Osteoblast (primary cell): ENCODE measurements around the gene PARP15. TPM values are rescaled to one million over a fixed set of nuclear protein-coding genes. Genes with fewer than 3 reads are reported as not detected.
A peak's percentile ranks its signal among the peaks of the same experiment; 100 is the strongest.
"Not testable (repeated sequence)": the region's sequence is repeated elsewhere in the genome, so short reads cannot be mapped to it uniquely, and the experiment has no call there.

Experiments used
- DNase-seq: peaks from one replicate; pipeline ENCODE4 v3.0.0; 2011; ENCODE audit warnings: low spot score, mixed read lengths; ENCODE audit not compliant: insufficient read length; ENCODE audit errors: missing footprints
- H2AFZ ChIP-seq: 2 replicates; pipeline ENCODE4 v1.6.0; 2011; ENCODE audit warnings: mild to moderate bottlenecking, low read length
- H3K27ac ChIP-seq: 2 replicates; pipeline ENCODE4 v1.5.1; 2011; ENCODE audit warnings: mild to moderate bottlenecking, low read depth, low read length, moderate library complexity
- H3K27me3 ChIP-seq: 2 replicates; pipeline ENCODE4 v1.6.0; 2012; ENCODE audit warnings: mild to moderate bottlenecking, control low read depth, inconsistent platforms, low read length, moderate library complexity; ENCODE audit not compliant: insufficient read depth
- H3K36me3 ChIP-seq: 2 replicates; pipeline ENCODE4 v1.5.1; 2011; ENCODE audit warnings: mild to moderate bottlenecking, low read length, control low read depth, moderate library complexity; ENCODE audit not compliant: insufficient read depth
- H3K4me1 ChIP-seq: 2 replicates; pipeline ENCODE4 v1.5.1; 2011; ENCODE audit warnings: mild to moderate bottlenecking, low read length, control low read depth, moderate library complexity; ENCODE audit not compliant: insufficient read depth
- H3K4me2 ChIP-seq: 2 replicates; pipeline ENCODE4 v1.6.0; 2011; ENCODE audit warnings: mild to moderate bottlenecking, low read length; ENCODE audit not compliant: insufficient read depth
- H3K4me3 ChIP-seq: fragments of 200-600 bp; sonication (generic); 3 replicates; pipeline ENCODE4 v1.5.1; 2012; ENCODE audit warnings: mild to moderate bottlenecking, low read length, inconsistent platforms; ENCODE audit not compliant: insufficient read depth
- H3K79me2 ChIP-seq: 2 replicates; pipeline ENCODE4 v1.6.0; 2012; ENCODE audit warnings: mild to moderate bottlenecking, low read length, control low read depth, inconsistent platforms; ENCODE audit not compliant: insufficient read depth
- H3K9me3 ChIP-seq: 2 replicates; pipeline ENCODE4 v1.5.1; 2011; ENCODE audit warnings: low read depth, low read length, control low read depth
- H4K20me1 ChIP-seq: 2 replicates; pipeline ENCODE4 v1.6.0; 2012; ENCODE audit warnings: mild to moderate bottlenecking, low read length, control low read depth; ENCODE audit not compliant: insufficient read depth
- CTCF ChIP-seq: IDR thresholded peaks from 2 replicates; pipeline ENCODE4 v1.5.1; 2011; ENCODE audit warnings: mild to moderate bottlenecking, low read depth, low read length, moderate library complexity; ENCODE audit errors: extremely low read depth
- total RNA-seq: library from RNA; depleted of rRNA; stranded (reverse); fragments of >200 nt; gene quantifications from 2 replicates; pipeline ENCODE4 v1.2.3, GENCODE V29; 2012

Gene PARP15
- total RNA-seq, 1 donor = 3.6 TPM

DNA sequence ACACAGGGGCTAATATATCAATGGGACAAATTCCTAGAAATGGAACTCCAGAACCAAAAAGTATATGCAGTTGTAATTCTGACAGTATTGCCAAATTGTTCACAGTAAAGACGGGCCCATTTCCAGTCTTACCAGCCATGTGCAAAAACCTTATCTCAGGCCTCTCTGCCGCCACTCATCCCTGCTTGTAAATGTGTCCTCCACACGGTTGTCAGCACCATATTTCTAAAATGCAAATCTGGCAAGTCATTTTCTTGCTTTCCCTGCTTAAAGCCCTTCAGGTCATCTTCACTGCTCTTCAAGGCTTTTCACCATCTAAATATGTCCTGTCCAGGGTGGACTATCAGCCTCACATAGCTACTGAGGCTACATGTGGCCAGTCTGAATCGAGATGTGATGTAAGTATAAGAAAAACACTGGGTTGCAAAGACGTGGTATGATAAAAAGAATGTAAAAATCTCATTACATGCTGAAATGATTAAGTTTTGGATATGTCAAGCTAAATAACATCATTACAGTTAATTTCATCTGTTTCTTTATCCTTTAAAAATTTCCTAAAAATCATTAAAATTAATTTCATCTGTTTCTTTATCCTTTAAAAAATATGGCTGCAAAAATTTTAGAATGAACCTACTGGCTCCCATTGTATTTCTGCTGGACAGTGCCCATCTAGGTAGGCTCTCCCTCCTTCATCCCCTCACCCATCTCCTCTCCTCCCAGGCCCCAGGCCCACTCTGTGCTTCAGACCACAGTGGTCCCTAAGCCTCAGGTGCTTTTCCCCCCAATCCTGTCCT is 14.3 kb upstream of the PARP15 start:
- Histone ChIP-seq H3K27me3 (no peaks in the 10 kb centered on the region), H3K27ac (peak overlapping the region; percentile 77), H3K79me2 (peaks cover 21% of the 10 kb centered on the region), H3K9me3 (no peaks in the 10 kb centered on the region), H4K20me1 (no peaks in the 10 kb centered on the region), H3K4me1 (peaks cover 15% of the 10 kb centered on the region), H3K4me2 (peak overlapping the region; percentile 82), H3K4me3 (peak overlapping the region; percentile 94), H2AFZ (peak overlapping the region; percentile 93), H3K36me3 (peaks cover 21% of the 10 kb centered on the region)
- peak; percentile 73 for DNase-seq
- no peak for TF ChIP-seq CTCF

DNA sequence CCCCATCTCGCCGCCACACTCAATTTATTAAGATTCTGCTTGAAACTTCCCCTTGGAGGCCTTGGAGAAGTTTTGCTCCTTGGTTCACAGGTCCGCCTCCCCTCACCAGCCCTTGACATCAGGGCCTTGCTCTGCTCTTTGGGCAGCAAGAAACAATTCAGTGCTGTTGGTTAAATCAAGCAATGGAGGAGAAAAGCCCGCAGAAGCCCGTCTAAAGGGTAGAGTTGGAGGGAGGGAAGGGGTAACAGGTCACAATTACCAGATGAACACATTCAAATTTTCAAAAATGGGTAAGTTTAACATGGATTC is 13.8 kb upstream of the PARP15 start:
- Histone ChIP-seq H3K4me2 (peak overlapping the region; percentile 82), H3K27ac (peak overlapping the region; percentile 77), H3K9me3 (no peaks in the 10 kb centered on the region), H3K4me3 (peak overlapping the region; percentile 94), H4K20me1 (no peaks in the 10 kb centered on the region), H3K36me3 (peaks cover 22% of the 10 kb centered on the region), H3K4me1 (peaks cover 15% of the 10 kb centered on the region), H3K27me3 (no peaks in the 10 kb centered on the region), H2AFZ (peak overlapping the region; percentile 93), H3K79me2 (peaks cover 21% of the 10 kb centered on the region)
- no peak for TF ChIP-seq CTCF
- DNase-seq = no peak

DNA sequence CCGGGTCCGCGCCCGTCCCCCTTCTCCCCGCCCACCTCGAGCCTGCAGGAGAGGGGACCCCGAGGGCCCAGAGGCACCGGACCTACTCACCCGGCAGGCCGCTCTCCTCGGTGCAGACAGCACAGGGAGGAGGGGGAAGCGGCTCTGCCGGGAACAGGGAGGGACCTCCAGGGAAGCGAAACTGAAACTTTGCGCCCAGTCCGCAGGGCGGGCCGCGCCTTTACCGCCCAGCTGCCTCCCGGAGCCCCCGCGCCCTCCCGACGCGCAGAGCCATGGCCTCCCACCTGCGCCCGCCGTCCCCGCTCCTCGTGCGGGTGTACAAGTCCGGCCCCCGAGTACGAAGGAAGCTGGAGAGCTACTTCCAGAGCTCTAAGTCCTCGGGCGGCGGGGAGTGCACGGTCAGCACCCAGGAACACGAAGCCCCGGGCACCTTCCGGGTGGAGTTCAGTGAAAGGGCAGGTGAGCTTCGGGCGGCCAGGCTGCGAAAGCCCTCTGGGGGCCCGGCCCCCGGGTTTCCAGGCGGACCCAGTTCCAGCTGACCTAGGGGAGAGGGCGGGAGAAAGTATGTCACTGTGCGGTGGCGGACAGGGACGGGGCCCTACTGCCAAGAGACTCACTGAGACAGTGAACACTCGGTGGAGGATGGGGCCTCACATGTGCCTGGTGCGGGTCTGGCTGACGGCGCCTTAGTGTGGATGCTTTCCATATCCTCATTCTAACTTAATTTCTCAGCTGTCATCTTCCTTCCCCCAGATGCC is 13.1 kb upstream of the PARP15 start, which contains the start of the genes DTX3L and PARP9:
DTX3L (plus strand) TSS at position 184 of the 758 bp plus-strand sequence; CDS start at position 273, 89 bp downstream.
PARP9 (minus strand) TSS at position 146 of the 758 bp plus-strand sequence. CDS start 4,680 bp downstream, outside the sequence.
- Histone ChIP-seq H2AFZ (peak within 1 kb of the TSS; percentile 93), H3K4me2 (peak within 1 kb of the TSS; percentile 82), H3K27ac (peak within 1 kb of the TSS; percentile 77), H4K20me1 (no peaks in the 10 kb centered on the region), H3K4me3 (peak within 1 kb of the TSS; percentile 94), H3K36me3 (peaks cover 28% of the 10 kb centered on the region), H3K79me2 (peaks cover 21% of the 10 kb centered on the region), H3K4me1 (peaks cover 15% of the 10 kb centered on the region), H3K27me3 (no peaks in the 10 kb centered on the region), H3K9me3 (no peaks in the 10 kb centered on the region)
- DNase-seq = peak; percentile 97
- TF ChIP-seq CTCF = no peak

DNA sequence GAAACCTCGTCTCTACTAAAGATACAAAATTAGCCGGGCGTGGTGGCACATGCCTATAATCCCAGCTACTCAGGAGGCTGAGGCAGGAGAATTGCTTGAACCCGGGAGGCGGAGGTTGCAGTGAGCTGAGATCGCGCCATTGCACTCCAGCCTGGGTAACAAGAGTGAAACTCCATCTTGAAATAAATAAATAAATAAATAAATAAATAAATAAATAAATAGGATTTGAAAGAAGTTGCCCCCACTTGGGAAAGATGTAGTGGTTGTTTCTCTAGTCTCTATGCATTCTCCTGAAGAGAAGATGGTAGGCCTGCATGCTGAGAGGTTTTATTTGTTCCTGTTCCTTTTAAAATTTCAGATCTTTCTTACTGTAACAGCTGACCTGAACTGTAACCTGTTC is 9.3 kb upstream of the PARP15 start:
- Histone ChIP-seq H3K4me1 (peaks cover 18% of the 10 kb centered on the region), H3K79me2 (peaks cover 17% of the 10 kb centered on the region), H3K36me3 (peaks cover 44% of the 10 kb centered on the region)
- H3K27ac ChIP-seq, H3K4me3 ChIP-seq, H4K20me1 ChIP-seq, H3K27me3 ChIP-seq, H2AFZ ChIP-seq, H3K4me2 ChIP-seq, DNase-seq, H3K9me3 ChIP-seq: not testable (repeated sequence)
